ENCODE measurements around the gene RNU6-1. TPM values are rescaled to one million over a fixed set of nuclear protein-coding genes. Genes with fewer than 3 reads are reported as not detected.

The RNU6-1 gene
- total and polyA plus RNA-seq, 2 donors (not counting 1 experiment from before 2014, with no cell fraction given), result not detected

DNA sequence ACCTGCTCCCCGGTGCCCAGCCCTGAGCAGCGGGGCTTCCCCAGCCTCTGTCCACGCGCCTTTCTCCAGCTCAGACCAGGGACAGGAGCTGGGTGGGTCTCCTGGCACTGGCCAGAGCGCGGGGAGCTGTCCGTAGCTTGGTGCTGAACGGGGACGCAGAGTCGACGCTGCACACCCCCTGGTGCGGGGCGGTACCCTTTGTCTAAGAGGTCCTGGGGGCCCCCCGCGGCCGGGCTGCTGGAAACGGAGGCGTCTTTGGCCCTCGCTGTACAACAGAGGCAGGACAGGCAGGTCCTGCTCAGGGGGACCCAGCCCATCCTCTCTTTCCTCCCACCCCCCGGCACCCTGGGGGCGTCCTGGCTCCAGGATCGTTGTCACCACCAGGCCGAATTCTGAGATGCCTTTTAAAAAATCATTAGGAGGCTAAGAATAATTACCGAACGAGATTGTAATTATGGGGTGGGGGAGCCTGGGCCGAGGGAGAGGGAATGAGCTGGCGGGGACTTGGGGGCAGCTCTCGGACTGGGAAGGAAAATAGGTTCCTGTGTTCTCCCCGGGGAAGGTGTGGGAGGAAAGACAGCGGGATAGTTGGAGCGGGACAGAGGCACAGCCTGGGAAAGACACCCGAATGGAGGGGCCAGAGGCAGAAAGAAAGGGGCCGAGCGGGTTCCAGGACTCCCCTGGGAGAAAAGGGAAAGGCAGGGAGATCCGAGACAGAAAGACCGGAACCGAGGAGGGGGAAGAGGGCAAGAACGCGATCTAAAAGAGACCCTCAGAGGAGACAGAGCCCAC, 18.7 kb downstream of the RNU6-1 start:
- no peak overlapping the region for H3K4me3 ChIP-seq (ENCODE audit: control extremely low read depth in 1 of 5, extremely low read depth in 1 of 5, insufficient read depth in 1 of 5, low read depth in 2 of 5, low read length in 4 of 5)
- DNase-seq, result peak; percentile 60
- no peaks in the 10 kb centered on the region for H3K36me3 ChIP-seq (replicated peaks in 1 of 2; ENCODE audit: control extremely low read depth in 1 of 2, control insufficient read depth in 1 of 2, extremely low read depth in 1 of 2, insufficient read depth in 2 of 2, low read length in 1 of 2)
- H3K9ac ChIP-seq (ENCODE audit: low read length), result no peak overlapping the region
- H2AFZ ChIP-seq (ENCODE audit: insufficient read depth, low read depth, low read length, poor library complexity, severe bottlenecking), result no peak overlapping the region
- no peaks in the 10 kb centered on the region for H3K79me2 ChIP-seq (ENCODE audit: control insufficient read depth, insufficient read depth, low read length)
- H4K20me1 ChIP-seq (ENCODE audit: control insufficient read depth, insufficient read depth, low read length, poor library complexity, severe bottlenecking), result peaks cover 27% of the 10 kb centered on the region
- H3K4me2 ChIP-seq (replicated peaks; ENCODE audit: low read depth, low read length, poor library complexity, severe bottlenecking), result peak overlapping the region; percentile 83
- CTCF ChIA-PET, result interaction anchor here (1.0 to 16.8 kb wide), 5 partner anchors 11 to 364 kb away, joined by 3 to 237 read pairs (median 7); no protein-coding TSS in a partner anchor
- H3K4me3 Mint-ChIP-seq, result peak overlapping the region; percentile 70
- peak; percentile 56 for ATAC-seq (ENCODE audit: low read depth)
- intact Hi-C loops (cut with micrococcal nuclease), result no loop called here
- POLR2A ChIA-PET, result interaction anchor here (0.6 kb wide), 1 partner anchor 8 kb away, joined by 6 read pairs; no protein-coding TSS in a partner anchor
- peaks cover 0 to 84% (median 62%) of the 10 kb centered on the region in 4 experiments for H3K27me3 ChIP-seq (replicated peaks in 1 of 4; ENCODE audit: control extremely low read depth in 1 of 4, control insufficient read depth in 3 of 4, insufficient read depth in 4 of 4, low read length in 3 of 4)
- H3K4me1 ChIP-seq (ENCODE audit: control insufficient read depth in 2 of 2, insufficient read depth in 2 of 2, low read length in 2 of 2), result peaks cover 55 to 63% of the 10 kb centered on the region in 2 donors
- H3K27ac ChIP-seq (ENCODE audit: low read length in 2 of 2), result no peak overlapping the region
- no peaks in the 10 kb centered on the region for H3K9me3 Mint-ChIP-seq (ENCODE audit: insufficient read depth)
- H3K27ac Mint-ChIP-seq, result peak overlapping the region; percentile 37
- 11% methylated on average over 38 of the region's 39 CpGs for WGBS (ENCODE audit: insufficient coverage)
- H3K4me1 Mint-ChIP-seq, result peaks cover 47% of the 10 kb centered on the region
- TF ChIP-seq EZH2 (IDR thresholded peaks at IDR 0.05; ENCODE audit: borderline replicate concordance, insufficient read depth, low read depth, low read length, poor library complexity, severe bottlenecking), result no peak
- TF ChIP-seq, protein P1, sequence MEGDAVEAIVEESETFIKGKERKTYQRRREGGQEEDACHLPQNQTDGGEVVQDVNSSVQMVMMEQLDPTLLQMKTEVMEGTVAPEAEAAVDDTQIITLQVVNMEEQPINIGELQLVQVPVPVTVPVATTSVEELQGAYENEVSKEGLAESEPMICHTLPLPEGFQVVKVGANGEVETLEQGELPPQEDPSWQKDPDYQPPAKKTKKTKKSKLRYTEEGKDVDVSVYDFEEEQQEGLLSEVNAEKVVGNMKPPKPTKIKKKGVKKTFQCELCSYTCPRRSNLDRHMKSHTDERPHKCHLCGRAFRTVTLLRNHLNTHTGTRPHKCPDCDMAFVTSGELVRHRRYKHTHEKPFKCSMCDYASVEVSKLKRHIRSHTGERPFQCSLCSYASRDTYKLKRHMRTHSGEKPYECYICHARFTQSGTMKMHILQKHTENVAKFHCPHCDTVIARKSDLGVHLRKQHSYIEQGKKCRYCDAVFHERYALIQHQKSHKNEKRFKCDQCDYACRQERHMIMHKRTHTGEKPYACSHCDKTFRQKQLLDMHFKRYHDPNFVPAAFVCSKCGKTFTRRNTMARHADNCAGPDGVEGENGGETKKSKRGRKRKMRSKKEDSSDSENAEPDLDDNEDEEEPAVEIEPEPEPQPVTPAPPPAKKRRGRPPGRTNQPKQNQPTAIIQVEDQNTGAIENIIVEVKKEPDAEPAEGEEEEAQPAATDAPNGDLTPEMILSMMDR (IDR thresholded peaks at IDR 0.05), result no peak
- peaks cover 75% of the 10 kb centered on the region for H3K27me3 Mint-ChIP-seq
- peaks cover 5 to 76% (median 12%) of the 10 kb centered on the region in 3 donors for H3K9me3 ChIP-seq (ENCODE audit: control extremely low read depth in 1 of 3, control insufficient read depth in 2 of 3, insufficient read depth in 1 of 3, low read length in 2 of 3)

Measured in B cell (primary cell).